Kidney (tissue), 14 donors: ENCODE measurements around the gene ZFPL1. TPM values are rescaled to one million over a fixed set of nuclear protein-coding genes. Genes with fewer than 3 reads are reported as not detected.

Source experiments
- DNase-seq, 5 donors: peaks; one replicate each; pipeline ENCODE4 v3.0.0-alpha.2; 2013 to 2020
- FAIRE-seq: peaks from 2 replicates; lab custom pipeline; 2012; peaks lifted over from hg19 to GRCh38; lab: Jason Lieb, UNC
- H3K27ac ChIP-seq, 2 donors: one replicate each; pipeline ENCODE4 v1.7.0; 2013; ENCODE audit warnings: low read depth in 2 of 2, low read length in 2 of 2, inconsistent platforms in 1 of 2
- H3K27me3 ChIP-seq: one replicate; pipeline ENCODE4 v1.7.1; 2013; ENCODE audit warnings: low read length, inconsistent platforms; ENCODE audit not compliant: control insufficient read depth, insufficient read depth
- H3K36me3 ChIP-seq, 3 donors: one replicate each; pipeline versions ENCODE4 v1.7.0 to v1.7.1; 2013; ENCODE audit warnings: low read length in 3 of 3, control low read depth in 1 of 3, inconsistent platforms in 1 of 3; ENCODE audit not compliant: insufficient read depth in 3 of 3, control insufficient read depth in 2 of 3
- H3K4me1 ChIP-seq, 3 donors: one replicate each; pipeline versions ENCODE4 v1.7.0 to v1.7.1; 2013; ENCODE audit warnings: low read length in 3 of 3, inconsistent platforms in 1 of 3, low read depth in 1 of 3; ENCODE audit not compliant: control insufficient read depth in 2 of 3, insufficient read depth in 2 of 3
- H3K4me3 ChIP-seq, 3 donors: one replicate each; pipeline versions ENCODE4 v1.7.0 to v1.8.1; 2013; ENCODE audit warnings: low read length in 3 of 3, control low read depth in 1 of 3, inconsistent platforms in 1 of 3
- H3K9ac ChIP-seq, 3 donors: one replicate each; pipeline versions ENCODE4 v1.7.0 to v1.7.1; 2013; ENCODE audit warnings: low read length in 3 of 3, control low read depth in 1 of 3, inconsistent platforms in 1 of 3
- H3K9me3 ChIP-seq, 3 donors: one replicate each; pipeline versions ENCODE4 v1.7.0 to v1.7.1; 2013; ENCODE audit warnings: low read length in 3 of 3, control low read depth in 1 of 3, inconsistent platforms in 1 of 3; ENCODE audit not compliant: control insufficient read depth in 2 of 3, insufficient read depth in 1 of 3
- CTCF ChIP-seq: IDR thresholded peaks from 3 replicates; pipeline ENCODE4 v1.5.1; 2012; ENCODE audit warnings: mild to moderate bottlenecking, moderate library complexity, borderline replicate concordance; ENCODE audit not compliant: insufficient read depth; ENCODE audit errors: extremely low read depth
- intact Hi-C: fragments of 100-400 bp; cut with DNase I; formaldehyde crosslinking; loops from one replicate; pipeline ENCODE4 v1.11.1; 2022
- polyA plus RNA-seq: library from polyadenylated mRNA; stranded (reverse); fragments of 350-450 nt; fragmentation: Illumina TruSeq; extraction: RNeasy Lipid Tissue Mini Kit (QIAGEN cat#74804); gene quantifications from one replicate; pipeline ENCODE4 v1.2.3, GENCODE V29; 2014; ENCODE audit warnings: low read depth, low replicate concordance; ENCODE audit not compliant: insufficient read depth
- total RNA-seq: library from RNA; stranded (reverse); fragmentation: NEBNext Ultra II Directional; extraction: Animal tissue kit (Norgen Biotek cat#: 25700); gene quantifications from one replicate; pipeline ENCODE4 v1.2.1, GENCODE V29; 2021
- donor health status: control.
- donor health status: control.
- donor health status: control.
- donor health status: control.
- donor health status: control.
- donor health status: DM: yes; HTN: yes; CAD: no.
- donor health status: Normal renal cell carcinoma (clear cell type).

ZFPL1 gene
- total and polyA plus RNA-seq, 2 donors from 2014 or later, result 31.4 to 43.1 TPM

GRCh38 chr11:65036931-65037330 lies 47.1 kb upstream of the ZFPL1 start:
- TF ChIP-seq CTCF, result no peak
- DNase-seq (no peak), FAIRE-seq (no peak)
- no peaks in the 10 kb centered on the region for H3K9me3 ChIP-seq
- H3K4me1 ChIP-seq, result peaks cover 0 to 3% (median 0%) of the 10 kb centered on the region in 3 donors
- H3K4me3 ChIP-seq, result no peak overlapping the region
- peaks cover 0 to 22% (median 18%) of the 10 kb centered on the region in 3 donors for H3K36me3 ChIP-seq
- intact Hi-C loops, result no loop called here
- H3K27me3 ChIP-seq, result no peaks in the 10 kb centered on the region
- H3K27ac ChIP-seq, result no peak overlapping the region
- H3K9ac ChIP-seq, result no peak overlapping the region

GRCh38 chr11:65040520-65040846 lies 43.5 kb upstream of the ZFPL1 start:
- Histone ChIP-seq H3K9ac (peak overlapping the region in 1 of 3 donors; percentile 61), H3K27me3 (no peaks in the 10 kb centered on the region), H3K4me1 (peaks cover 0 to 3% (median 0%) of the 10 kb centered on the region in 3 donors), H3K4me3 (peak overlapping the region; percentile 30 to 73 (median 34)), H3K9me3 (no peaks in the 10 kb centered on the region), H3K27ac (peak overlapping the region; percentile 71 to 93), H3K36me3 (peaks cover 0 to 13% (median 5%) of the 10 kb centered on the region in 3 donors)
- TF ChIP-seq CTCF, result no peak
- FAIRE-seq (no peak), DNase-seq (no peak)
- intact Hi-C loops, result no loop called here

- peak within 1 kb of the TSS; percentile 71 to 93 for H3K27ac ChIP-seq
- no peaks in the 10 kb centered on the region for H3K9me3 ChIP-seq
- no peaks in the 10 kb centered on the region for H3K27me3 ChIP-seq
- H3K4me3 ChIP-seq, result peak within 1 kb of the TSS; percentile 31 to 73 (median 64)
- intact Hi-C loops, result no loop called here
- peak within 1 kb of the TSS in 2 of 3 donors; percentile 42 to 61 for H3K9ac ChIP-seq
- DNase-seq (peak; percentile 96 to 98 (median 96)), FAIRE-seq (no peak)
- H3K4me1 ChIP-seq, result peaks cover 0 to 3% (median 0%) of the 10 kb centered on the region in 3 donors
- TF ChIP-seq CTCF, result no peak
- peaks cover 0 to 10% (median 3%) of the 10 kb centered on the region in 3 donors for H3K36me3 ChIP-seq
Observed at GRCh38 chr11:65040847-65041622, 43.0 kb upstream of the ZFPL1 start, which contains the start of gene SAC3D1. Gene SAC3D1 (plus strand): TSS chr11:65041210. CDS start chr11:65041293, 83 bp downstream.
